HG02852 (cell line): ENCODE measurements around the gene NFATC1.

Source experiments
- ATAC-seq: cut with Tn5 transposase; IDR thresholded peaks from one replicate; pipeline ENCODE4 v1.9.1; 2021; ENCODE audit warnings: mild to moderate bottlenecking, moderate library complexity; ENCODE audit not compliant: unreplicated experiment

NFATC1 gene

DNA sequence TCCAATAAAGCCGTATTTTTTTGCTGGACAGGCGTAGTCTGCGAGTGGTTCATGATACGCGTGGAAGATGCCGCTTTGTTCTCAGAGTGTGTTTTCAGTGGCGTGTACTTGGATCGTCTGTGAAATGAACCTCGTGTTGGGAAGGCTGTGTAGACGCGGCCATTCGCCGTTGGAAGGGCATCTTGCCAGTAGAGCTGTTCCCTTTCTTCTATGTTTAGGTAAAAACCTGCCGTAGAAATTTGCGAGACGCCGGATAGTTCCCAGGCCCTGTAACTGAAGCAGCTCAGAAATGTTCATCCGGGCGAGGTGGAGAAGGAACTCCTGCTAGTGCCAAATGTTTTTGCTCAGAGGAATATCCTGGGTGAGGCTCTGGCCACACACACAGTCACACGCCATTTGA lies 133.6 kb downstream of the NFATC1 start:
- ATAC-seq, result no peak

DNA sequence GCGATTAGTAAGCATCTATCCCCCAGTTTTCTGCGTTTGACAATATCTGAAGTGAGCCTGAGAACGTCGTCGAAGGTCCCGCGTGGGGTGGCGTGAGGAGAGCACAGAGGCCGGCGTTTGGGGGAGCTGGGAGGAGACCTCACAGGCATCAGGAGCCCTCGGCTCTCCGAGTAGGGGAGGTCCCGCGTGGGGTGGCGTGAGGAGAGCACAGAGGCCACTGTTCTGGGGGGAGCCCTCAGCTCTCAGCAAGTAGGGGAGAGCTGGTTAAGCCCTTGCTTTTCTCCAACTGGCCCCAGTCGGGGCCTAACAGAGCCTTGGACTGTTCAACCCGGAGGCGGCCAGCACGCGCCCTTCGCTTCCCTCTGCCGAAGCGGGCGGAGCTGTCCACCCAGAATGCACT lies 134.3 kb downstream of the NFATC1 start:
- no peak for ATAC-seq

DNA sequence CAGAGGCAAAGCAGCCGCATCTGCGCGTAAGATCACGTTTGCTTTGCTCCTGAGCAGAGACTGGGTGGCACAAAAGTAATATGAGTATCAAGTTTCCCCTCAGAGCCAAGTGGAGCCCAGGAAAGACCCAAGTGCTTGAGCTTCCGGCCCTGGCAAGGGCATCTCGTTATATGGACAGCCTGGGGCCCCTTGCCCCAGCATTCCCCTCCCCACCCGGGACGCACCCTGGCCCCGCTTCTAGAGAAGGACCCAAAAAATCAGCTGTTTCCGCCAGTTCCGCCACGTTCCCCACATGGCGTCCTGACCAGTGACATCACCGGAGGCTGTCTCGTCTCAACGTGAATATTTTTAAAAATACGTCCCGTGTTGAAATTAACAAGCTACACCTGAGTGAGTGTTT lies 135.1 kb downstream of the NFATC1 start:
- no peak for ATAC-seq

DNA sequence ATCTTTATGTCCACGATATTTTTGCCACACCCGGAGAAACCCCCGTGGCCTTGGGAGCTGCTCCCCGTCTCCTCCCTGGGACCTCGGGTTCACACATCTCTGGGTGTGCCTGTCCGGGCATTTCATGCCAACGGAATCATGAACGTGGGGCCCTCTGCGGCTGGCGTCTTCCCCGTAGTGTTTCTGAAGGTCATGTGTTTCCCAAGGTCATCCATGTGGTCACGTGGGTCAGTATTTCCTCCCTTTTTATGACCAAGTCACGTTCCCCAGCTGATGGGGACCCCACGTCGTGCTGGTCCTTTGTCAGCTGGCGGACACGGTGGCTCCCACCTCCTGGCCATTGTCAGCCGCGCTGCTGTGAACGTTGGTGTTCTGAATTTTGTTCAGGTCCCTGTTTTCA lies 135.7 kb downstream of the NFATC1 start:
- ATAC-seq, result no peak

DNA sequence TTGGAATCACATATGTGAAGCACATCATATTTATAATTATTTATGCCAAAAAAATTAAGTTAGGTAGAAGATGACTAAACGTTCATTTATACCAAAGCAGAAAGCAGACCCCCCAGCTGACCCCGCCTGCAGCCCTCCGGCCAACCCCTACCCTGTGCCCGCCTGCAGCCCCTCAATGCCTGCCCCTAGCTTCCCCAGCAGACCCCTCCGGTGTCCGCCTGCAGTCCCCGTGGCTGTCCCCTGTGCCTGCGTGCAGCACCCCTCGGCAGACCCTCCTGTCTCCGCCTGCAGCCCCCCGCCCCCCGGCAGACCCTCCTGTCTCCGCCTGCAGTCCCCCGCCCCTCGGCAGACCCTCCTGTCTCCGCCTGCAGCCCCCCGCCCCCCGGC lies 136.2 kb downstream of the NFATC1 start:
- no peak for ATAC-seq

DNA sequence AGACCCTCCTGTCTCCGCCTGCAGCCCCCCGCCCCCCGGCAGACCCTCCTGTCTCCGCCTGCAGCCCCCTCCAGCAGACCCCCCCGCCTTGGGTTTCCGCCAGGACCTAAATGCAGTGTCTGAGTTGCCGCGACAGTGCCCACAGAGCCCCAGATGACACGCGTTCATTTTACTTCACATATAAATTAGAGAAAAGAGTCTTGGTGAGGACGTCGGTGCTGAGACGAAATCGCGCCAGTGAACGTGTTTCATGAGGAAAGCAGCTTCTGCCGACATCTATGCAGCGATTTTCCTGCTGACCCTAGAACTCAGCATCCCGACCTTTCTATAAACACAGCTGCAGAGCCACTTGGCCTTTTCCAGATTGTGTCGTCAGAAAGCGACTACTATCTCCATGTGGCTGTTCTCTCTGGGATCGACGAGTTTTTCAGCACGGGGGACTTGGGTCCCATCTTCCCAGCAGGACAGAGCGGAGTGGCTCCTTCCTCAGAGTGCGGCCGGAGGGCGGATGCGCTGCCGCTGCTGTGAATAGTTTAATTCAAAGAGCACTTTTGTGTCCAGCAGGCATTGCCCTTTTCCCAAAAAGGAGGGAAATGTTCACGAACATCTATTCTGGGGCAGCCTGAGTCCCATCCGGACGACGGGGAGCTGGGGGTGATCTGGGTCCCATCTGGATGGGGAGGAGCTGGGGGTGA lies 136.7 kb downstream of the NFATC1 start:
- ATAC-seq, result no peak

DNA sequence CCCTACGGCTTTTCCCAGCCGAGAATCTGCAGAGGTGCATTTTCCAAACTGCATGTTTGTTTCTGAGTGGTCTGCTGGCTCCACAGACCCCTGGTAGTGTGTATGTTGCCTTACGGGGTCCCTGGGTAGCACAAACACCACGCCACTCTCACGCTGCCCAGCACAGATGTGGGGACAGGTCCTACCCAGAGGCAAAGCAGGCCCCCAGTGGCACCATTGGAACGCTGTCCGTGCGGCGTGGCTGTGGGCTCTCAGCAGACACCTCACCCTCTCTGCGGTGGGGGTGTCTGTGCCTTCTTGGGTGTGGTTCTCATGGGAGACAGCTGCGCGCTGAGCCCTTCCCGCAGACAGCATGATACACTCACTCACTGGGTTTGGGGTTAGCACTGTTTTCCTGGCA lies 137.4 kb downstream of the NFATC1 start:
- ATAC-seq, result no peak

DNA sequence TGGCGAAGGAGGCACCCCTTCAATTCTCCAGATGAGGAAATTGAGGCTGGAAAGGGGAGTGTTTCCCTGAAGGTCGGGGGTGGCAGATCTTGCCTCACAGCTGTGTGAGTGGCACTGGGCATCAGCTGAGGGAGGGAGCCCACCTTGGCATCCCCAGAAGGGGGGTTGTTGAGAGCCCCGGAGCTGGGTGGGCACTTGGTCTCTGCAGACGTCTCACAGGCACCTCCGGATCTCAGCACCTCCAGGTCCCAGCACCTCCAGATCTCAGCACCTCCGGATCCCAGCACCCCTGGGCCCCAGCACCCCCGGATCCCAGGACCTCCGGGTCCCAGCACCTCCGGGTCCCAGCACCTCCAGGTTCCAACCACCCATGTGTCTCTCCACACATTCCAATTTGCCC lies 137.9 kb downstream of the NFATC1 start:
- no peak for ATAC-seq

DNA sequence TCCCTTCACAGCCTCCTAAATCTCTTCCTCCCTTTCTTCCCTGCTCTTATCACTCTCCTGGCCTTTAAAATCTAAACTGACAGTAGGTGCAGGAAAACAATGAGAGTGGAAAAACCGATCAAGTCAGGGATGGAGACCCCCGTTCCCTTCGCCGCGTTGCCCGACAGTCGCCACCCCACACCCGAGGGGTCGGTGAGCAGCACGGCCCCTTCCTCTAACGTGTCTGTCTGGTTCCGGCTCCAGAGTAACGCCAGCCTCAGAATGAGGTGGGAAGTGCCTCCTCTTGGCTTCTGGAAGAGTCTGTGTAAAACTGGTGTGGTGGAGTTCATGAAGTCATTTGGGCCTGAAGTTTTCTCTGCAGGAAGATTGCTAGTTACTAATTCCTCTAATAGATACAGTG lies 138.6 kb downstream of the NFATC1 start:
- no peak for ATAC-seq

DNA sequence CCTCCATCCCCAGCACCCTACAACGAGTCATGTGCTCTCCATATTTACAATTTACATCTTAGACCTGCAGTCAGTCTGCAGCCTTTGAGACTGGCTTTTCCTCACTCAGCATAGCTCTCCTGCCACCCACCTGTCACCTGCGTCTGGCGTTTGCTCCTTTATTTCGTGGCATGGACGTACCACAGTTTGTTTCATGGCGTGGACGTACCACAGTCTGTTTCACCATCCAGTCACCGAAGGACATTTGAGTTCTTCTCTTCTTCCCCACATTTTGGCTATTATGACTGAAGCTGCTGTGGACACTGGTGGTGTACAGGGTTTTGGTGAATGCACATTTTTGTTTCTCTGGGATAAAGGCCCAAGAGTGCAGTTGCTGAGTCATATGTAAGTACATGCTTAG lies 142.0 kb downstream of the NFATC1 start:
- ATAC-seq, result no peak

DNA sequence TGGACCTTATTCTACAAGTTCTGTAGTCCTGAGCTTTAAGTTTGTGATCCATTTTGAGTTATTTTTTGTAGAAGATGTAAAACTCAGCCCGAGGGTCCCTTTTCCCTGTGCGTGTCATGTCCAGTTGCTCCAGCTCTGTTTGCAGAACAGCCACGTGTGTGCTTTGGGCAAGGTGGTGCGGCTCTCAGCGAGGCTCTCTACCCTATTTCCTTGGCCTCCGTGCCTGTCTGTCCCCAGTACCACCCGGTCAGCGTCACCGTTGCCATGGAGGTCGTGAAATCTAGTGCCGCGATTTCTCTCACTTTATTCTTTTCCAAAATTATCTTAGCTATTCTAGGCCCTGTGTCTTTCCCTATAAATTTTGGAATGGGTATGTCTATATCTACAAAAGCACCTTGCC lies 142.9 kb downstream of the NFATC1 start:
- ATAC-seq, result no peak

DNA sequence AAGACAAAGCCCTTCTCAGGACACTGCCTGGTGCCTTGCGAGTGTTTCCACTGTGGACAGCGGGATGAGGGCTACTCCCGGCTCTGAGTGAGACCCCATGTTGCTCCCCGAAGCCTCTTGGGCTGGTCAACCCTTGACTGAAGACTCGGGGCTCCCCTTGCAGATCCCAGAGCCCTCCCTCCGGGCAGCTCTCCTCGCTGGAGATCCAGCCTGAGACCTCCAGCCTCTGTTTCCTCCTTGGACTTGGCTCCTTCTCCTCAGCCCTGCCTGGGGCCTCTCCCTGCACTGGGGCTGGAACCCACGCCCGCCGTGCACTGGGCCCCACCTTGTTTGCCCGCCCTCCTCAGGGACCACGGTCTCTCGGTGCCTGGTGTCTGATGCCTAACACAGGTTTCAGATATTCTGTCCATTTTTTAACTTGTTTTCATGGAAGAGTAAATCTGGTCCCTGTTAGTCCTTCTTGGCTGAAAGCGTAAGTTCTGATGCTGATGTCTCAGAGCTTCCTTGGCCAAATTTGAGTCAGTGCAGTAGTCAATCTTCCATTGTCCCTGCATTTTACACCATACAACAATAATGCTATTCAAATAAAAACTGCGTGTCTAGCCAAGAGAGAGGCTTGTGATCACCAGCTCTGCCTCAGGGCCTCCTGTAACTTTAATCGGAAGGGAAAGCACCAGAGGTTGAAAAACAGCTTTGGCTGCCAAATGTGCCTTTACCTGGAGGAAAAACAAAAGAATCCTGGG lies 144.6 kb downstream of the NFATC1 start:
- ATAC-seq, result no peak

DNA sequence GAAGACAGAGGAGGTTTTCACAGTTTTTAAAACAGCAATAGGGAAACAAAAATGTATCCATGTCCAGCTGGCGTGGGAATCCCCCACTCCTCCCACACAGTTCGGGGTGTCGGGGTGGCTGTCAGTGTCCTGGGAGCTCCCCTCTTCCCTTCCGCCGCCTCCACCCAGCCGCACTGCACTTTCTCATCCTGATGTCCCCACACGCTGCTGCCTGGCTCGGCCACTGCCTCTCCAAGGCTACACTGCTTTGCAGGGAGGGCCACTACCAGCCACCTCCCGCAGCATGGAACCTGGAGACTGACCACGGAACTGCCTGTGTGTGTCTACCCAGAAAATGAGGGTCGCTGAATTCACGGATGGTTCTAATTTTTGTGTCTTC lies 145.2 kb downstream of the NFATC1 start:
- no peak for ATAC-seq

DNA sequence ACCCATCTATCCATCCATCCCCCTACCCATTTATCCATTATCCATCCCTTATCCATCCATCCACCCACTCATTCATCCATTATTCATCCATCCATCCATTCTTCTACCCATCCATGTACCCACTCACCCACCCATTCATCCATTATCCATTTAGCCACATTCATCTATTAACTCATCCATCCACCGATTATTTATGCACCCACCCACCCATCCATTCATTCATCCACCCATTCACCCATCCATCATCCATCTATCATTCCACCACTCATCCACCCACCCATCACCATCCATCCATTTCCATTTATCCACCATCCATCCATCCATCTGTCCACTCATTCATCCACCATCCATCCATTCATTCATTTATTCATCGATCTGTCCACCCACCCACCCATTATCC lies 146.5 kb downstream of the NFATC1 start:
- ATAC-seq, result no peak

DNA sequence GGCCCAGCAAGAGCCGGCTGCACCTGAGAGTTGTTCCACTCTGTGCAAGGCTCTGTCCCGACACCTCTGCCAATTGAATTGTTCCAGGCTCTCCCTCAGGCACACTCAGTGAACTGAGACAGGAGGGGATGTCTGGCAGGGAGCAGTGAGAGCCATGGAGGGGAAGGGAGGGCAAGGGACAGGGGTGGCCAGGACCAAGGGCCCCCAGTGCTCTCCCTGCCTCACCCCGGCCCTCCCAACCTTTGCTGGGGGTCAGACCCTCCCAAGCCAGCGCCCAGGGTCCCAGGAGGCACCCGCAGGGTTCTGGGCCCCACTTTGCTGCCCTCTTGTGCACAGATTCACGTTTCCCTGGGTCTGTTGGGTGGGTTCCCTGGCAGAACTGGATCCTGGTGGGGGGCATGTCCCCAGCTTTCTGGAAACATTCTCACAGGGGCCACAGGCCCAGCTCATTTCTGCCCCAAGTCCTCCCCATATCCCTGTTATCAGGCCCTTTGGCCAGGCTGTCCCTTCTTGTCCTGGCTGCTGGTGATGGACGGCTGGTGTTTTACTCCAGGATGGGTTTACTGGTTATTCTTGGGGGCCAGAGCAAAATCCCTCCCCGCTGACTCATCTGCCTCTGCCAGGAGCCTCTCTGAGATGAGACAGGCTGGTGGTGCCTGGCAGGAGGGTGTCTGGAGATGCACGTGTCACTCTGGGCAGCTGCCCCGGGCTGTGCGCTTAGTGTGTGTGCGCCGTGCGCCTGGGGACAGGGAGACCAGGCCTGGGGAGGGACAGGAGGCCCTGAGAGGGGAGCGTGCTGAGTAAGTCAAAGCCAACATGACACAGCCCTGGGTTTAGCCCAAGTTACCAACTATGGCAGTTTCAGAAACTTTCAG lies 147.4 kb downstream of the NFATC1 start:
- no peak for ATAC-seq

DNA sequence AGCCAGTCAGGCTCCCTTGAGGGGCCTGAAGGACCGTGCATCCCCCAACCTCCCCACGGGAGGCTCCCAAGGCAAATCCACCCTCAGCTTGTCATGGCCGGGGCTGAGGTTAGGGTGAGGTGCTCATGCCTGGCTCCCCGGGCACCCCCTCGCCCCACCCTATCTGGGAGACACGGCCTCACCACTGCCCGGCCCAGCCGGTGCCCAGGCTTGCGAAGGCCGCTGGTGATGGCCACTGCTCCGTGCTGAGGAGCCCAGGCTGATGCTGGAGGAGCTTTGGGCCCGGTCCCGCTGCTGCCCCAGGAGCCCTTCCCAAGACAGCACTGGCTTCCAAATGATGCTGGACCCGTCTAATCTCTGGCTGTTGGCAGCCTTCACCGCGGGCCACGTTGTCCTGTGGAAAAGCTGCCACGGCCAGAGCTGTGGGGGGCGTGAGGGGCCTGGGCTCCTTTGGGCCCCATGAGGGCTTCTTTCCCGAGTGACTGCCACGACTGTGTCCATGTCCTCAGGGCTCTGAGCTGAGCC lies 148.2 kb downstream of the NFATC1 start:
- no peak for ATAC-seq

DNA sequence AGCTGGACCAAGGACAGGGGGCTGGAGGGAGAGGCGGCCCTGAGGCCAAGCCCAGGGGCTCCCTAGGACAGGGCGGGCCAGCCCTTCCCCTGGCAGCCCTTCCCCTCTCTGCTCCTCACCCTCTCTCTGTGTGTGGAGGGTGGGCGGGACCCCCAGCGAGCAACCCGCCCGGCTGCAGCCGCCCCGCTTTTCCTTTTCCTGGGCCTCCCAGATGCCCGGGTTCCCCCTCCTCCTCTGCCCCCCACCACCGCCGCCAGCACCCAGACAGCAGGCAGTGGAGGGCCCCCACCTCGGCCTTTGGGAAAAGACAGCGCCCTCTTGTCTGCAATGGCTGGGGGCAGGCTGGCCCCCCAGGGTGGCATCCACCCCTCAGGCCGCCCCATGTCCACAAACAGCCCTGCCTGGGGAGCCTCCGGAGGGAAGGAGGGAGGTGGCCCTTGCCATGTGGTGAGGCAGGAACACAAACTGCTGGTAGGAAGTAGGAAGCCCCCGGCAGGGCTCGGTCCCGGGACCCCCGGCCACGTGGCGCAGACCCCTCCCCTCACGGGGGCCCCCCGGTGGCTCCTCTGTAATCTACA lies 148.7 kb downstream of the NFATC1 start:
- no peak for ATAC-seq

DNA sequence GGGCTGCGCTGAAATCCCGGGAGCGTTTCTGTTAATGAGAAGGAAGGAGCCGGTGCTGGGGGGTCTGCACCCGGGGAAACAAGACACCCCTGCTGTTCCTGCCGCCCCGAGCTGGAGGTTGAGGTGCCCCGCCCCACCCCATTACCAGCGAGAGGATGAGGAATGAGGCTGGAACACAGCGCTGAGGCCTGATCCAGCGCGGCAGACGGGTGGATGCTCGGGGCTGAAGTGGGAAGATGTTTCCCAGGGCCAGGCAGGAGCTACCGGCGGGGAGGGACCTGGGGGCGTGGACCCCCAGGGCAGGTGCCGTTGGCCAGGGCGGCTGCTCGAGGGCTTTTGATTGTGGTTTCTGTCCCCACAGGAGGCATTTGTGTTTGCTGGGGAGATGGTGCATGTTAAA lies 149.5 kb downstream of the NFATC1 start:
- ATAC-seq, result no peak

DNA sequence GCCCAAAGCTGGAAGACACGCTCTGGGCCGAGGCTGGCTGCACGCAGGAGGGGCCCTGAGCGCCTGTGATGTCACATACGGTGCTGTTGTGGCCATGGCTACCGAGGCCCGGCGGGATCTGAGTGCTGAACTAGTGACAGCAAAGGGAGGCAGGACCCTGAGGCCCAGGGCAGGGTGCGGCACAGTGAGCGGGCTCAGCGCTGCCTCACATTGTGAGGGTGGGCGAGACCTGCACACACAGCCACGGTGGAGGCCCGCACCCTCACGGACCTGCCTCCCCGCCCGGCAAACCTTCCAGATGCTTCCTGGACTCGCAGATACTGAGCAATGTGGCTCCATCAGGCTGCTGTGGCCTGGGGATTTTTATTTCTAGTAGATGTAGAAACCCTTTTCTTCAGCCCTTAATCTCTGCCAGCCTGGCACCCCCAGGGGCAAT lies 150.0 kb downstream of the NFATC1 start:
- no peak for ATAC-seq

DNA sequence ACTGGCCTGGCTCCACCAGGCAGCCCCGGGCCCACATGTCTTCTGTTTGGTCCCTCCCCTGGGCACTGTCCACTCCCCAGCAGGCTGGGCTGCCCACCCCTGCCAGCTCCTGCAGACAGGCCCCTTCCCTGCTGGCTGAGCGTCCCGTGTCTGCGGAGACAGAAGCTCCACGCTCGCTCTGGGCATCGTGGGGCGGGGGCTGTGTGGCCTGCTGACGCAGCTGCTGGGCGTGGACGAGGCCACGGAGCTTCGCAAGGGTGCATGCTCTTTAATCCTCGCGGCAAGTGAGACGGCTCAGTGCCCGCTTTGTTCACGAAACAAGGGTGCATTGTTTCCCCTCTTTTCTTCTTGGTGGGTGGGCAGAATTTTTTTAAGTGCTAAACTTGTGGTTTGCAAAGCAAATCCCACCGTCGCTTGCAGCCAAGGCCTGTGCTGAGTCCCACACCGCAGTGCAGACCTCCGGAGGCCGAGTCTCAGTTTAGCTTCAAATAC lies 151.1 kb downstream of the NFATC1 start:
- no peak for ATAC-seq
